ENCODE results near the gene ELL.

DNA sequence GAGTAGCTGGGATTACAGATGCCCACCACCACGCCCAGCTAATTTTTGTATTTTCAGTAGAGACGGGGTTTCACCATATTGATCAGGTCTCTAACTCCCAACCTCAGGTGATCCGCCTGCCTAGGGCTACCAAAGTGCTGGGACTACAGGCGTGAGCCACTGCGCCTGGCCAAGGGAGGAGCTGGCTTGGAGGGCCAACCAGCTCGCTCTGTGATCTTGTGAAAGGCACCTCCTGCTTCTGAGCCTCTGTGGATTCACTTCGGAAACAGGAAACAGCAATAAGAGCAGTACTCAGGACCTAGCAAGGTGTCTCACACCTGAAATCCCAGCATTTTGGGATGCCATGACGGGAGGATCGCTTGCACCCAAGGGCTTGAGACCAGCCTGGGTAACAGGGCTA is 2.0 kb upstream of the ELL start:
- TF ChIP-seq, protein P1, sequence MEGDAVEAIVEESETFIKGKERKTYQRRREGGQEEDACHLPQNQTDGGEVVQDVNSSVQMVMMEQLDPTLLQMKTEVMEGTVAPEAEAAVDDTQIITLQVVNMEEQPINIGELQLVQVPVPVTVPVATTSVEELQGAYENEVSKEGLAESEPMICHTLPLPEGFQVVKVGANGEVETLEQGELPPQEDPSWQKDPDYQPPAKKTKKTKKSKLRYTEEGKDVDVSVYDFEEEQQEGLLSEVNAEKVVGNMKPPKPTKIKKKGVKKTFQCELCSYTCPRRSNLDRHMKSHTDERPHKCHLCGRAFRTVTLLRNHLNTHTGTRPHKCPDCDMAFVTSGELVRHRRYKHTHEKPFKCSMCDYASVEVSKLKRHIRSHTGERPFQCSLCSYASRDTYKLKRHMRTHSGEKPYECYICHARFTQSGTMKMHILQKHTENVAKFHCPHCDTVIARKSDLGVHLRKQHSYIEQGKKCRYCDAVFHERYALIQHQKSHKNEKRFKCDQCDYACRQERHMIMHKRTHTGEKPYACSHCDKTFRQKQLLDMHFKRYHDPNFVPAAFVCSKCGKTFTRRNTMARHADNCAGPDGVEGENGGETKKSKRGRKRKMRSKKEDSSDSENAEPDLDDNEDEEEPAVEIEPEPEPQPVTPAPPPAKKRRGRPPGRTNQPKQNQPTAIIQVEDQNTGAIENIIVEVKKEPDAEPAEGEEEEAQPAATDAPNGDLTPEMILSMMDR (IDR thresholded peaks at IDR 0.05) = no peak
- TF ChIP-seq POLR2A (IDR thresholded peaks at IDR 0.05) = no peak
- TF ChIP-seq EP300 (IDR thresholded peaks at IDR 0.05) = no peak
- TF ChIP-seq POLR2AphosphoS5 (IDR thresholded peaks at IDR 0.05) = no peak
